ENCODE data around the gene CD99.

DNA sequence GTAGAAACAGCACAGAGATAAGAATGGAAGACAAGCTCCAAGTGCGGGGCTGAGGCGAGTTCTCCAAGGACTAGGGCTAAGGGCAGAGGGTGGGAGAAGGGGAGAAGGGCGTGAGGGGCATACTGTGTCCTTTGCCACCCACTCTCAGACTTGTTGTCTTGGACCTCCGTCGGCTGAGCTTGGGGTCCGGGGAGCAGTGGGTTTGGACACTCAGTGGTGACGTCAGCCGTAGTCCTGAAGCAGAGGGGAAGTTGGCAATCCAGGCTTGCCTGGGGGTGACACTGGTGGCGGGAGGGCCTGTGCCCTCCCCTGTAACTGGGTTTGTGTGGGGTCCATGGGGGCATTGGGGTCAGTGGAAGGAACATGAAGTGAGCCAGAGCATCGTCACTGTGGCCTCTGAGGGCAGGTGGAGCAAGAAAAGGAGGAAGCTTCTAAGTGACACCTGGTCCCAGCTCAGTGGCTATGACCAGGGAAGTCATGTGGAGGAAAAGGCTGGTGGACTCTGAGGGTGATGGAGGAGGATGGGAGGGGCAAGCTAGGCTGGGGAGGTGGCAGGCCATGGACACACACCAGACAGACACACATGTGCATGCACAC is 17.6 kb downstream of the CD99 start:
- TF ChIP-seq, protein P1, sequence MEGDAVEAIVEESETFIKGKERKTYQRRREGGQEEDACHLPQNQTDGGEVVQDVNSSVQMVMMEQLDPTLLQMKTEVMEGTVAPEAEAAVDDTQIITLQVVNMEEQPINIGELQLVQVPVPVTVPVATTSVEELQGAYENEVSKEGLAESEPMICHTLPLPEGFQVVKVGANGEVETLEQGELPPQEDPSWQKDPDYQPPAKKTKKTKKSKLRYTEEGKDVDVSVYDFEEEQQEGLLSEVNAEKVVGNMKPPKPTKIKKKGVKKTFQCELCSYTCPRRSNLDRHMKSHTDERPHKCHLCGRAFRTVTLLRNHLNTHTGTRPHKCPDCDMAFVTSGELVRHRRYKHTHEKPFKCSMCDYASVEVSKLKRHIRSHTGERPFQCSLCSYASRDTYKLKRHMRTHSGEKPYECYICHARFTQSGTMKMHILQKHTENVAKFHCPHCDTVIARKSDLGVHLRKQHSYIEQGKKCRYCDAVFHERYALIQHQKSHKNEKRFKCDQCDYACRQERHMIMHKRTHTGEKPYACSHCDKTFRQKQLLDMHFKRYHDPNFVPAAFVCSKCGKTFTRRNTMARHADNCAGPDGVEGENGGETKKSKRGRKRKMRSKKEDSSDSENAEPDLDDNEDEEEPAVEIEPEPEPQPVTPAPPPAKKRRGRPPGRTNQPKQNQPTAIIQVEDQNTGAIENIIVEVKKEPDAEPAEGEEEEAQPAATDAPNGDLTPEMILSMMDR (IDR thresholded peaks at IDR 0.05; ENCODE audit: insufficient read depth, low read length, poor library complexity, severe bottlenecking): no peak
- no peak for TF ChIP-seq EZH2phosphoT487 (conservative IDR thresholded peaks at IDR 0.05; ENCODE audit: low read length)

Data from SU-DHL-6 (cell line).